GM23338 (cell line): Measurements from ENCODE around the gene ZCCHC14. TPM values are rescaled to one million over a fixed set of nuclear protein-coding genes. Genes with fewer than 3 reads are reported as not detected.
A peak's percentile ranks its signal among the peaks of the same experiment; 100 is the strongest.

Source experiments
- ATAC-seq: fragments of 200-7000 bp; cut with Tn5 transposase; 3 replicates; pipeline ENCODE4 v1.9.1; 2020
- DNase-seq: peaks from one replicate; pipeline ENCODE4 v3.0.0-alpha.2; 2015; ENCODE audit warnings: low spot score
- H2AFZ ChIP-seq: fragments of 200-600 bp; sonication (generic); 2 replicates; pipeline ENCODE4 v1.8.0; 2016; ENCODE audit warnings: antibody characterized with exemption, mild to moderate bottlenecking, moderate library complexity
- H3F3A ChIP-seq: fragments of 200-600 bp; sonication (generic); replicated peaks from 2 replicates; pipeline ENCODE4 v1.8.0; 2017; ENCODE audit warnings: antibody characterized with exemption, mixed run types, low read depth
- H3K27ac ChIP-seq: fragments of 200-600 bp; sonication (generic); 2 replicates; pipeline ENCODE4 v1.6.1; 2016; ENCODE audit warnings: low read depth
- H3K27me3 ChIP-seq: fragments of 200-600 bp; sonication (generic); 2 replicates; pipeline ENCODE4 v1.8.0; 2016; ENCODE audit warnings: mild to moderate bottlenecking, mixed run types, moderate library complexity; ENCODE audit not compliant: insufficient read depth
- H3K36me3 ChIP-seq: fragments of 200-600 bp; sonication (generic); 2 replicates; pipeline ENCODE4 v1.8.0; 2016; ENCODE audit warnings: mild to moderate bottlenecking; ENCODE audit not compliant: insufficient read depth
- H3K4me1 ChIP-seq: fragments of 200-600 bp; sonication (generic); 2 replicates; pipeline ENCODE4 v1.8.0; 2016; ENCODE audit warnings: mild to moderate bottlenecking, moderate library complexity; ENCODE audit not compliant: insufficient read depth
- H3K4me2 ChIP-seq: fragments of 200-600 bp; sonication (generic); 2 replicates; pipeline ENCODE4 v1.7.1; 2017; ENCODE audit warnings: mixed run types
- H3K4me3 ChIP-seq: fragments of 200-600 bp; sonication (generic); 2 replicates; pipeline ENCODE4 v1.6.1; 2016; ENCODE audit warnings: mixed run types
- H3K79me2 ChIP-seq: fragments of 200-600 bp; sonication (generic); replicated peaks from 2 replicates; pipeline ENCODE4 v1.8.0; 2017; ENCODE audit warnings: mild to moderate bottlenecking; ENCODE audit not compliant: insufficient read depth
- H3K9me2 ChIP-seq: fragments of 200-600 bp; sonication (generic); 2 replicates; pipeline ENCODE4 v1.8.0; 2017; ENCODE audit not compliant: insufficient read depth
- H4K20me1 ChIP-seq: fragments of 200-600 bp; sonication (generic); replicated peaks from 2 replicates; pipeline ENCODE4 v1.8.0; 2017; ENCODE audit warnings: mild to moderate bottlenecking; ENCODE audit not compliant: insufficient read depth
- H3K27ac Mint-ChIP-seq: 2 replicates; pipeline ENCODE4 v1.8.0; 2020; ENCODE audit warnings: inconsistent platforms, mild to moderate bottlenecking, moderate library complexity, mixed read lengths
- H3K27me3 Mint-ChIP-seq: 3 replicates; pipeline ENCODE4 v1.8.0; 2022; ENCODE audit warnings: low read depth, mild to moderate bottlenecking, moderate library complexity, mixed read lengths, inconsistent platforms; ENCODE audit not compliant: insufficient read depth, poor library complexity
- H3K36me3 Mint-ChIP-seq: 3 replicates; pipeline ENCODE4 v1.8.0; 2021; ENCODE audit warnings: low read depth, mild to moderate bottlenecking, inconsistent platforms, moderate library complexity, mixed read lengths
- H3K4me1 Mint-ChIP-seq: 3 replicates; pipeline ENCODE4 v1.8.0; 2020; ENCODE audit warnings: mild to moderate bottlenecking, inconsistent platforms, mixed read lengths
- H3K4me3 Mint-ChIP-seq: 3 replicates; pipeline ENCODE4 v1.8.0; 2021; ENCODE audit warnings: moderate library complexity, mild to moderate bottlenecking, inconsistent platforms, mixed read lengths
- H3K9me3 Mint-ChIP-seq: 3 replicates; pipeline ENCODE4 v1.8.0; 2020; ENCODE audit warnings: moderate library complexity, mild to moderate bottlenecking, inconsistent platforms, mixed read lengths
- CREB1 ChIP-seq: fragments of 250-450 bp; sonication (Bioruptor Pico); IDR thresholded peaks from 2 replicates; pipeline ENCODE4 v1.5.0; 2020; ENCODE audit warnings: low read depth, mild to moderate bottlenecking, moderate library complexity
- CTCF ChIP-seq, 2 experiments: fragments of 200-600 bp in 1 of 2; sonication (generic) in 1 of 2; conservative IDR thresholded peaks; 2 replicates each; pipeline versions ENCODE4 v1.5.1 to v1.6.1; 2016 to 2017; ENCODE audit warnings: antibody characterized with exemption in 2 of 2, low read depth in 2 of 2, mild to moderate bottlenecking in 2 of 2, moderate library complexity in 1 of 2
- ETS1 ChIP-seq: IDR thresholded peaks from 2 replicates; pipeline ENCODE4 v1.6.1; 2016; ENCODE audit warnings: antibody characterized with exemption
- EZH2phosphoT487 ChIP-seq: fragments of 200-600 bp; sonication (generic); IDR thresholded peaks from one replicate; pipeline ENCODE4 v1.8.1; 2018; ENCODE audit warnings: antibody characterized with exemption; ENCODE audit not compliant: unreplicated experiment
- NANOG ChIP-seq: IDR thresholded peaks from 2 replicates; pipeline ENCODE4 v1.6.1; 2016; ENCODE audit warnings: antibody characterized with exemption, borderline replicate concordance
- ZNF331 ChIP-seq: fragments of 250-450 bp; sonication (Bioruptor Pico); IDR thresholded peaks from 2 replicates; pipeline ENCODE4 v1.5.0; 2020; ENCODE audit warnings: low read depth, mild to moderate bottlenecking, moderate library complexity
- ZNF462 ChIP-seq: fragments of 250-450 bp; sonication (Bioruptor Pico); IDR thresholded peaks from 2 replicates; pipeline ENCODE4 v1.5.0; 2020; ENCODE audit warnings: mild to moderate bottlenecking, moderate library complexity
- polyA plus RNA-seq: library from polyadenylated mRNA; unstranded; fragments of >200 nt; fragmentation: Nextera tagmentation; extraction: Ambion mirVana; gene quantifications from 2 replicates; pipeline ENCODE4 v1.2.1, GENCODE V29; 2016
- total RNA-seq: library from RNA; depleted of rRNA; stranded (reverse); fragments of >200 nt; shearing (Covaris generic); gene quantifications from 2 replicates; pipeline ENCODE4 v1.2.3, GENCODE V29; 2014

Gene ZCCHC14
- total and polyA plus RNA-seq, 2 experiments from 2014 or later = 6.8 to 22.4 TPM

GRCh38 chr16:87496447-87496801 is 3.6 kb upstream of the ZCCHC14 start:
- Histone ChIP-seq H4K20me1 (no peaks in the 10 kb centered on the region), H3F3A (no peaks in the 10 kb centered on the region), H3K27ac (no peak overlapping the region), H3K36me3 (no peaks in the 10 kb centered on the region), H3K4me1 (no peaks in the 10 kb centered on the region), H3K4me3 (no peak overlapping the region), H2AFZ (no peak overlapping the region), H3K79me2 (no peaks in the 10 kb centered on the region), H3K4me2 (no peak overlapping the region), H3K9me2 (no peaks in the 10 kb centered on the region), H3K27me3 (peaks cover 2% of the 10 kb centered on the region)
- Mint-ChIP-seq H3K9me3 (no peaks in the 10 kb centered on the region; the same call in 2 of the 3 replicates), H3K4me1 (peaks cover 19% of the 10 kb centered on the region; the same call in 2 of the 3 replicates), H3K4me3 (no peak overlapping the region), H3K27me3 (peaks cover 12% of the 10 kb centered on the region), H3K27ac (no peak overlapping the region), H3K36me3 (no peaks in the 10 kb centered on the region; the same call in 2 of the 3 replicates)
- ATAC-seq = no peak
- DNase-seq = no peak
- TF ChIP-seq CTCF (conservative IDR thresholded peaks at IDR 0.05; ENCODE audit: low read depth in 2 of 2) = peak in 1 of 2 experiments; percentile 24; a peak in 1 of 4 replicates
- no peak for TF ChIP-seq NANOG

GRCh38 chr16:87495578-87496446 is 3.0 kb upstream of the ZCCHC14 start:
- DNase-seq (no peak), ATAC-seq (no peak)
- Histone ChIP-seq H4K20me1 (peaks cover 3% of the 10 kb centered on the region; the same call in 1 of the 2 replicates), H2AFZ (no peak overlapping the region), H3K4me1 (peaks cover under 1% of the 10 kb centered on the region; the same call in 1 of the 2 replicates), H3K79me2 (peaks cover 1% of the 10 kb centered on the region), H3K4me3 (no peak overlapping the region), H3K27me3 (peaks cover 7% of the 10 kb centered on the region), H3F3A (no peaks in the 10 kb centered on the region), H3K27ac (no peak overlapping the region), H3K36me3 (no peaks in the 10 kb centered on the region), H3K4me2 (no peak overlapping the region), H3K9me2 (no peaks in the 10 kb centered on the region)
- Mint-ChIP-seq H3K27me3 (peaks cover 10% of the 10 kb centered on the region), H3K9me3 (no peaks in the 10 kb centered on the region; the same call in 2 of the 3 replicates), H3K4me1 (peaks cover 23% of the 10 kb centered on the region; the same call in 2 of the 3 replicates), H3K4me3 (no peak overlapping the region), H3K36me3 (peaks cover 3% of the 10 kb centered on the region; the same call in 2 of the 3 replicates), H3K27ac (no peak overlapping the region)
- TF ChIP-seq CREB1 (CRISPR knock-in tag) (no peak), EZH2phosphoT487 (no peak), ZNF462 (CRISPR knock-in tag) (no peak), ZNF331 (no peak), ETS1 (no peak)
